Tibial artery (tissue), 4 donors: ENCODE results near the gene MYO18A.

Experiments used
- DNase-seq, 2 donors: peaks; one replicate each; pipeline ENCODE4 v3.0.0-alpha.2; 2019
- H3K27ac ChIP-seq, 2 donors: fragments of 200-600 bp; sonication (generic) in 1 of 2; 1 replicate in 1 of 2; 2 replicates in 1 of 2; pipeline ENCODE4 v1.5.1; 2018 to 2019; ENCODE audit warnings: mild to moderate bottlenecking in 1 of 2
- H3K27me3 ChIP-seq, 2 donors: fragments of 200-600 bp; sonication (generic) in 1 of 2; one replicate each; pipeline versions ENCODE4 v1.5.1 to v1.6.0; 2016 to 2019
- H3K36me3 ChIP-seq, 3 donors: fragments of 200-600 bp; sonication (generic) in 2 of 3; one replicate each; pipeline ENCODE4 v1.5.1; 2016 to 2019; ENCODE audit warnings: mild to moderate bottlenecking in 2 of 3
- H3K4me1 ChIP-seq, 4 donors: fragments of 200-600 bp; sonication (generic) in 2 of 4; 1 replicate in 3 of 4; 2 replicates in 1 of 4; pipeline ENCODE4 v1.5.1; 2016 to 2019
- H3K4me3 ChIP-seq, 2 donors: fragments of 200-600 bp; sonication (generic) in 1 of 2; 1 replicate in 1 of 2; 2 replicates in 1 of 2; pipeline ENCODE4 v1.5.1; 2018 to 2019; ENCODE audit warnings: mild to moderate bottlenecking in 2 of 2
- H3K9me3 ChIP-seq, 3 donors: fragments of 200-600 bp; sonication (generic) in 1 of 3; one replicate each; pipeline ENCODE4 v1.5.1; 2016 to 2019
- intact Hi-C: fragments of 100-400 bp; cut with DNase I; formaldehyde crosslinking; loops from one replicate; pipeline ENCODE4 v1.15.0; 2023; ENCODE audit warnings: low total_unique reads
- TF ChIP-seq, protein P1 (sequence below), 2 experiments: fragments of 200-600 bp in 1 of 2; fragments of 450-650 bp in 1 of 2; IDR thresholded peaks; one replicate each; pipeline ENCODE4 v1.5.1; 2017 to 2019; ENCODE audit warnings: antibody characterized with exemption in 2 of 2, mild to moderate bottlenecking in 1 of 2, moderate library complexity in 1 of 2

The MYO18A gene

GRCh38 chr17:29197516-29198272 lies 17.5 kb upstream of the MYO18A start:
- no peak for DNase-seq
- no peaks in the 10 kb centered on the region for H3K4me1 ChIP-seq
- intact Hi-C loops = no loop called here
- H3K36me3 ChIP-seq = no peaks in the 10 kb centered on the region
- no peaks in the 10 kb centered on the region for H3K27me3 ChIP-seq
- no peak overlapping the region for H3K4me3 ChIP-seq
- TF ChIP-seq, protein P1, sequence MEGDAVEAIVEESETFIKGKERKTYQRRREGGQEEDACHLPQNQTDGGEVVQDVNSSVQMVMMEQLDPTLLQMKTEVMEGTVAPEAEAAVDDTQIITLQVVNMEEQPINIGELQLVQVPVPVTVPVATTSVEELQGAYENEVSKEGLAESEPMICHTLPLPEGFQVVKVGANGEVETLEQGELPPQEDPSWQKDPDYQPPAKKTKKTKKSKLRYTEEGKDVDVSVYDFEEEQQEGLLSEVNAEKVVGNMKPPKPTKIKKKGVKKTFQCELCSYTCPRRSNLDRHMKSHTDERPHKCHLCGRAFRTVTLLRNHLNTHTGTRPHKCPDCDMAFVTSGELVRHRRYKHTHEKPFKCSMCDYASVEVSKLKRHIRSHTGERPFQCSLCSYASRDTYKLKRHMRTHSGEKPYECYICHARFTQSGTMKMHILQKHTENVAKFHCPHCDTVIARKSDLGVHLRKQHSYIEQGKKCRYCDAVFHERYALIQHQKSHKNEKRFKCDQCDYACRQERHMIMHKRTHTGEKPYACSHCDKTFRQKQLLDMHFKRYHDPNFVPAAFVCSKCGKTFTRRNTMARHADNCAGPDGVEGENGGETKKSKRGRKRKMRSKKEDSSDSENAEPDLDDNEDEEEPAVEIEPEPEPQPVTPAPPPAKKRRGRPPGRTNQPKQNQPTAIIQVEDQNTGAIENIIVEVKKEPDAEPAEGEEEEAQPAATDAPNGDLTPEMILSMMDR (IDR thresholded peaks at IDR 0.05) = no peak
- H3K27ac ChIP-seq = no peak overlapping the region
- no peaks in the 10 kb centered on the region for H3K9me3 ChIP-seq

GRCh38 chr17:29196769-29197515 lies 16.7 kb upstream of the MYO18A start:
- H3K9me3 ChIP-seq = no peaks in the 10 kb centered on the region
- intact Hi-C loops = no loop called here
- no peak for DNase-seq
- no peak overlapping the region for H3K4me3 ChIP-seq
- no peaks in the 10 kb centered on the region for H3K36me3 ChIP-seq
- no peaks in the 10 kb centered on the region for H3K4me1 ChIP-seq
- no peaks in the 10 kb centered on the region for H3K27me3 ChIP-seq
- H3K27ac ChIP-seq = no peak overlapping the region
- TF ChIP-seq, protein P1 (IDR thresholded peaks at IDR 0.05) = no peak

DNA sequence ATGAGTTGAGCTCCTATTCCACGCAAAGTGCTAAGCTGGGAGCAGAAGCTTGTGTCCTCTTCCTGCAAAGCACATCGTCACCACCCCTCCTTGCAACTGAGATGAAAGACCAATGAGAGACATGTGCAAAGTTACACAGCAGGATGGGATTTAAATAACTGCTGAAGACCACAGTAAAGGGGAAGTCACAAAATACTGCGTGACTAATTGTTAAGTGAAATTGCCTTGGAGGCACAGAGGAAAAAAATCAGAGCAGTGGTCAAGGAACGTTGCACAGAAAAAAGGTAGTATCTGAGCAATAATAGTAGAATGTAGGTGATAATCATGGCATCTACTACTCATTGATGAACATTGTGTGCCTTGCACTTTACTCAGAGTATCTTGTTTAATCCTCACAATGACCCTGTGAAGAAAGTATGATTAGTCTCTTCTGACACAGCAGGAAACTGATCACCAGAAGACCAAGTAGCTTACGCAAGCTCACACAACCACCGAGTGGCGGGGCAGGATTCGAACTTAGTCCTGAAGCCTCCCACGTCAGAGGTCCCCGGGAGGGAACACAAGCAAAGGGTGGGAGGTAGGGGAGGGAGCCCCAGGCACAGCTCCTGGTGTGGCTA lies 15.4 kb upstream of the MYO18A start:
- no peak overlapping the region for H3K4me3 ChIP-seq
- no peaks in the 10 kb centered on the region for H3K9me3 ChIP-seq
- intact Hi-C loops = no loop called here
- H3K36me3 ChIP-seq = no peaks in the 10 kb centered on the region
- no peaks in the 10 kb centered on the region for H3K4me1 ChIP-seq
- TF ChIP-seq, protein P1 (IDR thresholded peaks at IDR 0.05) = no peak
- DNase-seq = no peak
- H3K27me3 ChIP-seq = no peaks in the 10 kb centered on the region
- no peak overlapping the region for H3K27ac ChIP-seq

GRCh38 chr17:29194669-29195068 lies 14.5 kb upstream of the MYO18A start:
- no peak overlapping the region for H3K4me3 ChIP-seq
- H3K9me3 ChIP-seq = no peaks in the 10 kb centered on the region
- intact Hi-C loops = no loop called here
- no peak overlapping the region for H3K27ac ChIP-seq
- no peaks in the 10 kb centered on the region for H3K4me1 ChIP-seq
- TF ChIP-seq, protein P1 (IDR thresholded peaks at IDR 0.05) = no peak
- DNase-seq = no peak
- no peaks in the 10 kb centered on the region for H3K36me3 ChIP-seq
- H3K27me3 ChIP-seq = no peaks in the 10 kb centered on the region

- no peak overlapping the region for H3K27ac ChIP-seq
- no peaks in the 10 kb centered on the region for H3K36me3 ChIP-seq
- H3K4me3 ChIP-seq = no peak overlapping the region
- intact Hi-C loops = no loop called here
- H3K9me3 ChIP-seq = no peaks in the 10 kb centered on the region
- TF ChIP-seq, protein P1 (IDR thresholded peaks at IDR 0.05) = no peak
- no peaks in the 10 kb centered on the region for H3K27me3 ChIP-seq
- no peaks in the 10 kb centered on the region for H3K4me1 ChIP-seq
- no peak for DNase-seq
These were observed 12.9 kb upstream of the MYO18A start for GRCh38 chr17:29193146-29193545.
